ENCODE data around the gene MMP11. TPM values are rescaled to one million over a fixed set of nuclear protein-coding genes. Genes with fewer than 3 reads are reported as not detected.

MMP11 gene
- total RNA-seq, 2 experiments from 2014 or later: 0.27 to 0.50 TPM

Other genes with a start within 250 kb of the MMP11 start
- gene IGLL1, start 192.6 kb upstream of the MMP11 start, total RNA-seq: not detected
- 1 to 10 TPM; 1.2 to 1.8 TPM for gene DRICH1, start 140.5 kb upstream of the MMP11 start, total RNA-seq
- 10 to 100 TPM; 29.1 to 30.1 TPM for gene RGL4, start 81.8 kb upstream of the MMP11 start, total RNA-seq
- 1 to 10 TPM; 1.9 to 2.0 TPM for gene ZNF70, start 21.7 kb upstream of the MMP11 start, total RNA-seq
- gene VPREB3, start 18.4 kb upstream of the MMP11 start, total RNA-seq: not detected
- 1 to 10 TPM in 1 of 2 experiments, under 1 TPM in 1; 0.99 to 1.3 TPM for gene C22orf15, start 9.9 kb upstream of the MMP11 start, total RNA-seq
- 10 to 100 TPM; 44.6 to 55.4 TPM for gene CHCHD10, start 4.9 kb upstream of the MMP11 start, total RNA-seq
- gene SMARCB1, start 14.1 kb downstream of the MMP11 start, total RNA-seq: 10 to 100 TPM; 91.4 to 92.6 TPM
- 1 to 10 TPM; 9.0 to 9.9 TPM for gene DERL3, start 66.2 kb downstream of the MMP11 start, total RNA-seq
- gene SLC2A11, start 85.0 kb downstream of the MMP11 start, total RNA-seq: 1 to 10 TPM; 7.8 to 8.8 TPM
- 100 to 1,000 TPM; 716 to 730 TPM for gene MIF, start 121.5 kb downstream of the MMP11 start, total RNA-seq
- gene GSTT2B, start 188.3 kb downstream of the MMP11 start, total RNA-seq: not detected
- gene DDTL, start 194.0 kb downstream of the MMP11 start, total RNA-seq: 1 to 10 TPM; 3.3 to 3.4 TPM
- 100 to 1,000 TPM; 117 to 129 TPM for gene DDT, start 201.6 kb downstream of the MMP11 start, total RNA-seq
- gene GSTT2, start 207.3 kb downstream of the MMP11 start, total RNA-seq: not detected
- not detected for gene GSTT4, start 232.6 kb downstream of the MMP11 start, total RNA-seq
- 100 to 1,000 TPM; 112 to 124 TPM for gene CABIN1, start 238.5 kb downstream of the MMP11 start, total RNA-seq

Data from activated CD4-positive, alpha-beta T cell treated with anti-CD3 and anti-CD28 coated beads, Interleukin-2, amount 10 ng/mL, durations not matched to agents 7 days and 5 days (primary cell).